HG02885 (cell line): ENCODE measurements around the gene OTOP2.
A peak's percentile ranks its signal among the peaks of the same experiment; 100 is the strongest.

Experiments
- ATAC-seq: cut with Tn5 transposase; IDR thresholded peaks from one replicate; pipeline ENCODE4 v1.9.1; 2021; ENCODE audit warnings: mild to moderate bottlenecking; ENCODE audit not compliant: unreplicated experiment, poor library complexity

OTOP2 gene

DNA sequence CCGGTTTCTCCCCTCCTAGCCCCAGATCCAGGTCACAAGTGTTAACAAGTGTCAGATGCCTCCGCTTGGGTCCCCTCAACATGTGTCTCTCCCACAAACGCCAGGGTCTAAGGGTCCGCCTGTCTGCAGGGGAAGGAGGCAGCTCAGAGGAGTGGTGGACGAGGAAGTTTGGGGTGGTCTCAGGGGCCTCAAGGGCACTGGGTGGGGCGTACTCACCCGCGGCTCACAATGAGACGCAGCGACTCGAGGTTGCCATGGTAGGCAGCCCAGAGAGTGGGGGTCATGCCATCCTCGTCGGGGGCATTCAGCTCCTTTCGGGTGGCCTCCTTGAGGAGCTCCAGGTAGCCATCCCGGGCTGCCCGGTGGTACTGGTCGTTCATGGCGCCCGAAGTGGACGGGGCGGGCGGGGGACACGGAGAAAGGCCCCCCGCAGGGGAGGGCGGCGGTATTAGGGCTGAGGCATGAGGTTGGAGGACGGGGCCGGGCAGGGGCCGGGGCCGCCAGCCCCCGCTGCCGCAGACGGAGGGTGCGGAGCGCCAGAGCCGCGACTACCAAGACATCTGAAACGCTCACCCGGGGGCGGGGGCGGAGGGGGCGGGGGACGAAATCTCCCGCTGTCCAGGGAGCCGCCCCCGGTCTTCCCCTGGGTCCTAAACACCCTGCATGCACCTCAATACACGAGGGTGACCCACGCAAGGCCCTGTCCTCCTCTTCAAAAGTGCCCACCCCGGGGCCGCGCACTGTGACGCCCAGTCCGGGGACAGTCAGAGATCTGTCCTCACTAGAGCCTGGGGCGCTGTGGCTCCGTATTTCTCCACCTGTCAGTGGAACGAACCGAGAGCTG lies 1.2 kb upstream of the OTOP2 start, which contains the start of gene USH1G:
Gene USH1G, minus strand, starts transcription at position 562 of the 844 bp plus-strand sequence. Its CDS starts 182 bp downstream, at position 380.
- ATAC-seq = no peak

DNA sequence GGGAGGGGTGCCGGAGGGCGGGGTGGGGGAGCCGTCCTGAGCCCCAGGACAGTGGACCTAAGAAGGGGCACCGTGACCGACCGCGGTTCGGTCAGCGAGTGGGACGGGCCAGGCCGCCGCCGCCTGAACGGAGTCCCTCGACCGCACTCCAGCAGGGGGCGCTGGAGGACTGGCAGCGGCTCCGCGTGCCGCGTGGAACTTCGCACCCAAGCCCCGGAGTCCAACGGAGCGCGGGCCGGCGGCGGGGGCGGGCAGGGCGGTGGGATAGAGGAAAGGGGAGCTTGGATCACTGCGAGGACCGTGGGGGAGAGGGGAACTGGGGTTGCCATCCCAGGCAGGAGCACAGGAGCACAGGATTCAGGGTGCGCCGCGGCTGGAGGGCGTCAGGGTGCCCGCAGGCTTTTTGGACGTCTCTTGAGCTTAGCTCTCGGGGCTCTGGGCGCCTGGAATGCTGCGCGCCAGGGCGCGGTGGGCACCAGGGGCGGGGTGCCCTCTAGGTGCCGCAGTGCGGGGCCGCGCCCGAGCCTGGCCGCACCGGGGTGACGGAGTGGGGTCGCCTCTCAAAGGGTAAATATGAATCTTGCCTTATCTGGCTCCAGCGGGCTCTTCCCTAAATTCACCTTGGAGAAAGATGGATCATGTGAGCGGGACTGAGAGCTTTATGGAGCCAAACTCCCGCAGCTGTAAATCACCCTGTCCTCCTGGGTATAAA lies 379 bp upstream of the OTOP2 start:
- no peak for ATAC-seq

DNA sequence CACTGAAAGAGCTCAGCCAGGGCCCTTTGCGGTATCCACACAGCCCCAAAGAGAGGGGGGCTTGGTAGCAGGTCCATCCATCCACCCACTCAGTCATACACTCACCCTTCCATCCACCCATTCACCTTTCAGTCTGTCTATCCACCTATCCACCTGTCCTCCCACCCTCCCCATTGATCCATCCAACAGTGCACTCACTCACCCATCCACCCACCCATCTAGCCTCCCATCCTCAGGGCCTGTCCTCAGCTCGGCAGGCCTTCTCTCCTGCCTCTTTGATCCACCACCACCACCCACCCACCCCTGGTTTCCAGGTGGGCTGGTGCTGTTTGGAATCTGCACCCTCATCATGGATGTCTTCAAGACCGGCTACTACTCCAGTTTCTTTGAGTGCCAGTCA lies 1.2 kb downstream of the OTOP2 start:
- no peak for ATAC-seq

DNA sequence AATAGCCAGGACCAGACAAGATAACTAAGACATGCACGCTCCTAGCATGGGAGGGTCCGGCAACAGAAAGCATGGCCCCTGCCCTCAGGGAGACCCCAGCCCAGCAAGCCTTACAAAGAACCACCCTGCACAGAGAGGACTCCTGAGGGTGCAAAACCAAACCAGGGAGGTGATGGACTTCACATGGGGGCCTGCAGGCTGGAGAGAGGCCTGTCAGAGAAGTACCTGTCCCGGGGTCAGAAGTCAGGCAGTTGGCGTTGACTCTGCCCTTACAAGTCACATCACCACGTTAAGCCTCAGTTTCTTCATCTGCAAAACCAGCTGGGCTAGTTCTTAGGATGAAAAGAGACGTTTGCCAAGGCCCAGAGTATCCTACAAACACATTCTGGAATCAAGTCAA lies 4.7 kb downstream of the OTOP2 start:
- ATAC-seq = no peak

DNA sequence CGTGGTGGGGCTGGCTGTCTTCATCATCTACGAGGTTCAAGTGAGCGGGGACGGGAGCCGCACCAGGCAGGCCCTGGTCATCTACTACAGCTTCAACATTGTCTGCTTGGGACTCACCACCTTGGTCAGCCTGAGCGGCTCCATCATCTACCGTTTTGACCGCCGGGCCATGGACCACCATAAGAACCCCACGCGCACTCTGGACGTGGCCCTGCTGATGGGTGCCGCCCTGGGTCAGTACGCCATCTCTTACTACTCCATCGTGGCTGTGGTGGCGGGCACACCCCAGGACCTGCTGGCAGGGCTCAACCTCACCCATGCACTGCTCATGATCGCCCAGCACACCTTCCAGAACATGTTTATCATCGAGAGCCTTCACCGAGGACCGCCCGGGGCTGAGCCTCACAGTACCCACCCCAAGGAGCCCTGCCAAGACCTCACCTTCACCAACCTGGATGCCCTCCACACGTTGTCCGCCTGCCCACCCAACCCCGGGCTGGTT lies 6.5 kb downstream of the OTOP2 start:
- no peak for ATAC-seq

DNA sequence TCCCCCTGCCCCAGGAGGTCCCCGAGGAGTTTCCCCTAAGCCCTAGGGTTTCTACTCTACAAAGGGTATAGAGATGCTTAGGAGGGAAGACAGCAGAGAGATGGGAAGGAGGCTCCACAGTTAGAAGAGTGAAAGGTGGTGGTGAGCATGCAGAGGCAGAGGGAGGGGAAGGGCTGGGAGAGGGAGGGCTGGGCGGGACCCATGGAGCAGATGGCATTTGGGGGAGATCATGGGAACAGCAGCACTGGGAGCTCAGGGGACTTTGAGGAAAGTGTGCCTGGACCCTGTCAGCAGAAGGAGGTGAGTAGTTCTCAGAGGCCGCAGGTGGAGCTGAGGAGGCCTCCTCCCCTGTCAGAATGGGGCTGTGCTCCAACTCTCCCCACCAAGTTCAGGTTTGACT lies 11.0 kb downstream of the OTOP2 start:
- no peak for ATAC-seq

DNA sequence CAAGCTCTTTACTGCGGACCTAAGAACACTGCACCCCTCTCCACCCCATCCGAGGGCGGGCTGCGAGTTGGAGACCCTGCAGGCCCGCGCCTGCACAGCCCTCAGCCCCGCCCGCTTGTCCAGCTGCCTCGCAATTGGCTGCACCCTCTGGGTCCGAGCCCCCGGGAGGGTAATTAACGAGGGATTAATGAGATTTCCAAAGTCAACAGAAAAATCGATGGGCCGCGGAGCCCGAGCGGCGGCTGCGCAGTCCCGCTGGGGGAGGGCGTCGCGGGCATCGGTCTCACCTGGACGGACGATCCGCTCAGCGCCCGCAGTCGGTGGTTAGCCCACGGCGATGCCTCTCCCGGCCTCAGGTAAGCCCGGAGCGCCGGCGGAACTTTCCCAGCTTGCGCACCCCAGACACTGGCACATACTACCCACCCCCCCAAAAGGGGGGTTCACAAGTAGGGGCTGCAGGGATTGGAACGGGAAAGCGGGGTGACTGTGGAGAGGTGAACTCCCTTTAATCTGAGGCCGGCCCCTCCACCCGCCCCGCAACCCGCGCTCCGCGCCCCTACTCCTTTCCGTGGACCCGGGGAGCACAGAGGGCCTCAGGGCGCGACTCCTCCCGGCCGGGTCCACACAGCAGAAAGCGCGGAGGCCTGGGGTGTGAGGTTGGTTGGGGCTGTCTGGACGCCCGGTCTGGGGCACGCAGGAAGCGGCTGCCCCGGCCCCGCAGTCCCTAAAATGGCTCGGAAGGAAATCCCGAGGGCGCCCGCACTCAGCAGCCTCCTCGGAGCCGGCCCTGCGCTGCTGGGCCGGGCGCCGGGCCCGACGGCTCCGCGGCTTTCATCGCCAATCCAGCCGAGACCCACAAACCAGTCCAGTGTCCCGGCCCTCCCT lies 11.8 kb downstream of the OTOP2 start, which contains the start of gene OTOP3:
Gene OTOP3, plus strand, starts transcription at position 314 of the 885 bp plus-strand sequence. Its CDS starts 24 bp downstream, at position 338.
- no peak for ATAC-seq

DNA sequence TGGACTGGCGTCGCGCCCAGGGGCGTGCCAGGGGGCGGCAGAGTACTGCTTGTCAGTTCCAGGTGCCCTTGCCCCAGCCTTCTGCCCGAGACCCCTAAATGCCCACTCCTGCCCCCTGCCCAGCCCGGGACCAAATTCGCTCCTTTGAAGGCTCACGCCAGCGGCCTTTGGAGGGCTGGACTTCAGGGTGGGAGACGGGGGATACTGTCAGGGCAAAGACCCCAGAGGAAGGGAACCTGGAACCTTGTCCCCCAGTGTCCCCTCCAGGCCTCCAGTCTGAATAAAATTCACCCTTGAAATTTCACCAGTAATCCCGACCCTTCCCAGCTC lies 12.4 kb downstream of the OTOP2 start:
- no peak for ATAC-seq

DNA sequence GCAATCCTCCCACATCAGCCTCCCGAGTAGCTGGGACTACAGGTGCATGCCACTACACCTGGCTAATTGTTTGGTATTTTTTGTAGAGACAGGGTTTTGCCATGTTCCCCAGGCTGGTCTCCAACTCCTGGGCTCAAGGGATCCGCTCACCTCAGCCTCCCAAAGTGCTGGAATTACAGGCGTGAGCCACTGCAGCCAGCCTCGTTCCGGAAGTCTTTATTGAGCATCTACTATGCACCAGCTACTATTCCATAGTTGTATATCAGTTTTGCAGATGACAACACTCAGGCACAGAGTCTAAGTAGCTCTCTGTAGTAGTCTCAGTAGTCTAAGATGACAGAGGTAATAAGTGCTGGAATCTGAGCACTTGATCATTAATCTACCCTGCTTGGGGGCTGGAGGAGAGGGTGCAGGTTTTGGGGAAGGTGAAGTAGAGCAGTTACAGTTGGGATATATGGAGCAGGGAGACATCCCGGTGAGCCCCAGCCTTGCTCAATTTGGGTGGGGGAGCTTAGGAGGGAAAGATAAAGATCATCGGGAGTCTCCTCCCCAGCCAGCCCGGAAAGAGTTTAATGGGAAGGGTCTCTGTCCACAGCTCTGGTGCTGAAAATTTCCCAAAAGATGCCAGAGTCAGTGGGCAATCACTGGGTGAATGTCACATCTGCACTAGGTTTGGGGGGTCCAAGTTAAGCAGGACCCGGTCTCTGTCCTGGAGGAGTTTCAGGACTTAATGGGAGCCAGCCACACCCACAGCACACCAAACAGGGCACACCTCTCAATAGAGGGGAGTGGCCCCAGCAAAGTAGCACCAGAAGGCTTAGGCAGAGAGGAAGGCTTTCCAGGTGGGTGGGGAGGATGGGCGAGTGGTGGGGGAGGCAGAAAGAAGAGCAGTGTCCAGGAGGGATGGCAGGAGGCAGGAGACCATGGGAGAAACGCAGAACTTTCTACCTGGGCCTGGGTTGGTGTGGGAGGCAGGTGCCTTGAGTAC lies 13.3 kb downstream of the OTOP2 start:
- ATAC-seq = no peak

DNA sequence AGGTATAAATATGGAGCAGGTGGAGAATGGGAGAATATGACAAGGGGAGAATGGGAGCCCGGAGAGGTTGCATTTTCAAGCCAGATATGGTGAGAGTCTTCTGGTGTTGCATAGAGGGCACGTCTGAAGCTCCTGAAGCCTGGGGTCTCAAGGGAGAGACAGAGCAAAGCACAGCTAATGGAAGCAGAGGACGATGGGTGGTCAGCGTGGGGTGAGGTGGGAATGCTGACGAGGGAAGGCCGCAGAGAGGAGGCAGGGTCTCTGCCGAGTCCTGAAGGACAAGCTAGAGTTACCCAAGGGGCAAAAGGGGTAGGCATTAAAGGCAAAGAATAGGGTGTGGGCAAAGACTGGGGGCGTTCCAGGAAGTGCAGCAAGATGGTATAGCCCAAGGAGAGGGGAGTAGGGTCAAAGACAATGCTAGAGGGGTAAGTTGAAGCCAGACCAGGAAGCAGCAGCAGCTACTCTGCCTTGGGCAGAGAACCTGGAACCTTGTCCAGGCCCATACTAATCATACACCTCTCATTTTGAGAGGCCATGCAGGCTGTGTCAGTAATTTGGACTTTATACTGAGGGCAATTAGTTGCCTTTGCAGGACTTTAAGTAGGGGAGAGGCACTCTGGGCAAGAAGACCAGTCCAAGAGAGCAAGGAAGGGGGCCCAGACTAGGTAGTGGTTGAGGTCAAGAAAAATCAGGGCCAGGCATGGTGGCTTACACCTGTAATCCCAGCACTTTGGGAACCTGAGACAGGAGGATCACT lies 14.3 kb downstream of the OTOP2 start:
- no peak for ATAC-seq

DNA sequence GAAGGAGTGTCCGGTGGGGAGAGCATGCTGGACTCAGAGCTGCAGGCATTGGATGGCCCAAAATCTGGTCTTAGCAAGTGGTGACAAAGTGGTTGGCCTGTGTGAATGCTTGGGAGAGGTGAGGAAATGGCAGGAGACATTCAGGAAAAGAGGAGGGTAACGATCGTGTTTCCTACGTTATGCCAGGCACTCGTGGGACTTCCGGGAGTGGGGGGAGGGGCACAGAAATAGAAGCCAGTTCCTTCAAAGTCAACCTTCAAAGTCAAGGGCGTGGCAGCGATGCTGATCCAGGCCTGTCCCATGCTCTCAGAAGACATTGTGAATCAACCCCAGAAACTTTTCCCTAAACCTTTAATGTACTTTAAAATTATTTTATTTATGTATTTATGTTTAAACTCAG lies 15.5 kb downstream of the OTOP2 start:
- ATAC-seq = no peak

DNA sequence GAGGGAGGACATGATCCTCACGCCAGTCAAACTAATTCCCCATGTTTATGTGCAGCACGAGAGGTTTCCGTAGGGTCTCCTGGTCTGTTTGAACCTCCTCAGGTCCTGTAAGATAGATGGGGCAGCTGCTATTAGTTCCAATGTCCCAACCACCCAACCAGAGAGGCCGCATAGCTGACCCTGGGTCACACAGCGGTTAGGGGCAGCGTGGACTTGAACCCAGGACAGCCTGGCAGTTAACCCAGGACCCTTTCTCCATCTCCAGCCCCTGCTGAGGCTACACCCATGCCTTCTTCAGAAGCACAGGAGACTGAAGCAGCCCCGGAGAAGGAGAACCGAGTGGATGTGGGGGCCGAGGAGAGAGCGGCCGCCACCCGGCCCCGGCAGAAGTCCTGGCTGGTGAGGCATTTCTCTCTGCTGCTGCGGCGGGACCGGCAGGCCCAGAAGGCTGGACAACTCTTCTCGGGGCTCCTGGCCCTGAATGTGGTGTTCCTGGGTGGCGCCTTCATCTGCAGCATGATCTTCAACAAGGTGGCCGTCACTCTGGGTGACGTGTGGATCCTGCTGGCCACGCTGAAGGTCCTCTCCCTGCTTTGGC lies 17.2 kb downstream of the OTOP2 start:
- ATAC-seq = no peak

DNA sequence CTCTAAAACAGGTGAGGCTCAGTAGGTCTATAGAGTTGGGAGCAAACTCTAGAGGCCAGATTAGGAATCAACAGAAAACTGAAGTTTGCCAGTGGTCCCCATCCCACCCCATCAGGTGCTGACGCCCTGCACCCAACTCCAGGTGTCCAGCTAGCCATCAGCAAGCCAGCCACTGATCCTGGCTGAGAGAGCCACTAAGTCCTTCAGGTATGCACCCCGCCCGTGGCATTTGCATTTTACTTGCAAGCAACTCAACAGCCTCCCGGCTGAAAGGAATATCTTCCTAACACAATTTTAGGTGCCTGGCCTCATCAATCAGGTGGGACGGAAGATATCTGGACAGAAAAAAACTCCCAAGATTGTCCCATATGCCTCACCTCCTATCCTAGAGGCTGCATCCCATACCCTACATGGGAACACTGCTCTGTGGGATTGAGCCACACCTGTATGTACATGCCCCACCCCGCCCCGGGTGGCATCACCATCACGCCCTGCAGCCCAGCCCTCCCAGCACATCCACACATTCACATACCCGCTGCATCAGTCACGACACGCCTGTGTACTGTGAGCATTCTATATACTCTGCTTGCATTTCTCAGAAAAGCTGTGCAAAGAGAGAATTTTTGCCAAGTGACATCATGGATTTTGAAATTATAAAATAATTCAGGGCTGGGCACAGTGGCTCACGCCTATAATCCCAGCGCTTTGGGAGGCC lies 19.9 kb downstream of the OTOP2 start:
- ATAC-seq = no peak

DNA sequence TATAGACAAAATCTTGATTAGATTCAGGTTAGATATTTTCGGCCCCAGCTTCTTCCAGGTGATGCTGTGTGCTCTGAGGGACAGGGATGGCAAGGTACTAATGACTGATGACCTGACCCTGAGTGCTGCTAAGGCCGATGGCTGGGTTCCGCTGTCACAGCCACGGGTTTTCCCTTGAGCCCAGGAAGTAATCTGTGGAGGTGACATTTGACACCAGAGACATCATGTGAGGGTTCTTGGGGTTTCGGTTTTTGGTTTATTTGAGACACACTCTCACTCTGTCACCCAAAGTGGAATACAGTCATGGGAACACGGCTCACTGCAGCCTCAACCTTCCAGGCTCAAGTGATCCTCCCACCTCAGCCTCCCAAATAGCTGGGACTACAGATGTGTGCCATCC lies 21.5 kb downstream of the OTOP2 start:
- peak; percentile 72 for ATAC-seq

DNA sequence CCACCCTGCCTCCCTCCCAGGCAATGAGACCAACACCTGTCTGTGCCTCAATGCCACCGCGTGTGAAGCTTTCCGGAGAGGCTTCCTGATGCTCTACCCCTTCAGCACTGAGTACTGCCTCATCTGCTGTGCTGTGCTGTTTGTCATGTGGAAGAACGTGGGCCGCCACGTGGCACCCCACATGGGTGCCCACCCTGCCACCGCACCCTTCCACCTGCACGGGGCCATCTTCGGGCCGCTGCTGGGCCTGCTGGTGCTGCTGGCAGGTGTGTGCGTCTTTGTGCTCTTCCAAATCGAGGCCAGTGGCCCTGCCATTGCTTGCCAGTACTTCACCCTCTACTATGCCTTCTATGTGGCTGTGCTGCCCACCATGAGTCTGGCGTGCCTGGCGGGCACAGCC lies 22.6 kb downstream of the OTOP2 start:
- no peak for ATAC-seq

DNA sequence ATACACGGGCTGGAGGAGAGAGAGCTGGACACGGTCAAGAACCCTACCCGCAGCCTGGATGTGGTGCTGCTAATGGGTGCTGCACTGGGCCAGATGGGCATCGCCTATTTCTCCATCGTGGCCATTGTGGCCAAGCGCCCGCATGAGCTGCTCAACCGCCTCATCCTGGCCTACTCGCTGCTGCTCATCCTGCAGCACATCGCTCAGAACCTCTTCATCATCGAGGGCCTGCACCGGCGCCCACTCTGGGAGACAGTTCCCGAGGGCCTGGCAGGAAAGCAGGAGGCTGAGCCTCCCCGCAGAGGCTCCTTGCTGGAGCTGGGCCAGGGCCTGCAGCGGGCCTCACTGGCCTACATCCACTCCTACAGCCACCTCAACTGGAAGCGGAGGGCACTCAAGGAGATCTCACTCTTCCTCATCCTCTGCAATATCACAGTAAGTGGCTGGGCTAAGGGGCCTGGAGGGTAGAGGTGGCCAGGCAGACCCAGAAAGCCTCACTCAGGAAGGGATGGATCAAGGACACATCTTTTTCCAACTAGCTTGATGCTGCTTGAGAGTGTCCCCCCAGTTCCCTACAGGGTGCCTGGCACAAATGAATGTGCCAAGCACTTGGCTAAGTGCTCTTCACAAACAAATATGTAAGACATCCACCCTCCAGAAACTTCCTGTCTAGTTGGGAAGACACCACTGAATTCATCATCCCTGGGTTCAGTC lies 23.1 kb downstream of the OTOP2 start:
- no peak for ATAC-seq
